ENCODE results near the gene SMTNL2. TPM values are rescaled to one million over a fixed set of nuclear protein-coding genes. Genes with fewer than 3 reads are reported as not detected.

Gene SMTNL2
- total RNA-seq, 4 donors from 2014 or later, result 1.5 TPM; not detected in 2

DNA sequence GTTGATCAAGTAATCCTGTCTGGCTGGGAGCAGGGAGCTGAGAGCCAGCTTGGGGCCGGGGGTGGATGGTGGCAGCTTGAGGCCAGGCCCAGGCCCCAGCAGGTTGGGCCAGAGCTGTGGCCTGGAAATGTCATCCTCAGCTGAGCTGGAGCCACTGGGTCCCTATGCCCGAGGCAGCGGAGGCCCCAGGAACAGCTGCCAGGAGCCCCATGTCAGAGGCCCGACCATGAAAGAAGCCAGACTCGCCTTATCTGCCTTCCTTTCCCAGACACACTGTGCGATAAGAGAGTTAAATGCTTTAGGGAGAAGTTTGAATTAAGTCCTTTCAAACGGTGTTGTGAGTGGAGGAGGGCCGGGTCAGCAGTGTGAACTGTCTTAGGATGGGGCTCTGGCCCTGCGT is 3.5 kb downstream of the SMTNL2 start:
- no peak for TF ChIP-seq CTCF (IDR thresholded peaks at IDR 0.05; ENCODE audit: low read depth)

DNA sequence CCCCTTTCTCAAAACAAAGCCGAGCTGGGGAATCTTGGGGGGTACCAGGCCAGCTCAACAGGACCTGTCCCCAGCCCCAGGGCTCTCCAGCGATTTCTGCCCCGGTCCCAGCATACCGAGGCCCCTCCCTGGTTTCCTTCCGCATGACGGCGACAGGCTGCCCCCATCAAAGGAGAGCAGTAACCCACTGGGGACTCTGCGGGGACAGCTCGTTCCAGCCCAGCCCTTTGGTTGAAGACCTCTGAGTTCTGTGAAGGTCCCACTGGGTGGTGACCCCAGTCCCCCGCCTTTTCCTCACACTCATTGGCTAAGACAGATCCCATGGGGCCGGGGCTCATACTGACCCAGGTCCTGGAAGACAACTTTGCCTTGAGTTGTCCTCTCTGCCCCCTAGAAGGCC is 4.1 kb downstream of the SMTNL2 start:
- no peak for TF ChIP-seq CTCF (IDR thresholded peaks at IDR 0.05; ENCODE audit: low read depth)

DNA sequence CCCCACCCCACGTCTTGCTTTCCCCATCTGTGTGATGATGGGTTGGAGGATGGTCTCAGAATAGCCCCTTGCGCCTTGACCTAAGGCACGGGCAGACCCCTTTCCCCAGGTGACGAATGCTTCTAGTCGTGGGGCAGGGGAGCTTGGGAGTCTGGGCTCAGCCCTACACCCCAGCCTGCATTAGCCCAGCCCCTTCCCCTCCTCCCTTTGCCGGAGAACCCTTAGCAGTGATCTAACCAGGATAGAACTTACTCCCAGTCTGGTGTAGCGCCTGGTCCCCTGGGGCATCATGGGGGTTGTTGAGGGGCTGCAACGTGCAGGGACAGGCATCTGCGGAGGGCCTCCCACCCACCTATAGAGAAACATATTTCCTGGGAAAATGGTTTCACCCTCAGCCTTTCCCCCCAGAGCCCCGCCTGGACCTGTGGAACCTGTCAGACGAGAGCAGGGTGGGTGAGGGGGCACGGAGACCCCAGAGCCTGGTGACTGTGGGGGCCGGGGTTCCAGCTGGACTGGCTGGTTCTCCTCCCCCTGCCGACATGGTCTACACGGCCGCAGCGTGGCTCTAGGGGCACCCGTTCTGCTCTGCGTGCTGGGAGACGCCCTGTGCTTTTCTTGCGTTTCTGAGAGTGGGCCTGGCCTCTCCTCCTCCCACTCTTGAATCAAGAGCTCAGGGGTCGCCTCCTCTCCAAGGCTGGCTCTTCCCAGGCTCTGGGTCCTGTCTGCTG is 4.7 kb downstream of the SMTNL2 start:
- no peak for TF ChIP-seq CTCF (IDR thresholded peaks at IDR 0.05; ENCODE audit: low read depth)

DNA sequence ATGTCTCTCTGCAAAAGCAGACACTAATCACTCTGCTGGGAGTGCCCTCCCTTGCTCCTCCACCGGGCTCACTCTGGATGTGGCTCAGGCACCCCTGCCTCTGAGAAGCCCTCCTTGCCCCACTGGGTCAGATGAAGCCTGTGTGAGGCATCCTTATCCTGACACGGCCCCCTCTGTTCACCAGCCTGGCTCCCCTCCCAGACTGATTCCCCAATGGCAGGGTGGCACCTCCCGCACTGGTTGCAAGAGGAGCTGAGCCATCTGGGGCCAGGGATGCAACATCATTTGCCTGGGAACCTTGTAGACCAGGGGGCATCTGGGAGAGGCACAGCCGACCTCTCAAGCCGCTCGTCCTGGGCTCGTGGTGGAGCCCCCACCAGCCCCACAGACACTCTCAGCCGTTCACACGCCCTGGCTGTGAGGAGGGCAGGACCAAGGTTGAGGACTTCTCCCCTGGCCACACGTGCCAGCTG is 6.7 kb downstream of the SMTNL2 start:
- no peak for TF ChIP-seq CTCF (IDR thresholded peaks at IDR 0.05; ENCODE audit: low read depth)

GRCh38 chr17:4591529-4591928 is 7.2 kb downstream of the SMTNL2 start:
- no peak for TF ChIP-seq CTCF (IDR thresholded peaks at IDR 0.05; ENCODE audit: low read depth)

- TF ChIP-seq CTCF (IDR thresholded peaks at IDR 0.05; ENCODE audit: low read depth), result no peak
Observed at GRCh38 chr17:4592240-4593005, 8.1 kb downstream of the SMTNL2 start.

GRCh38 chr17:4593021-4593421 is 8.7 kb downstream of the SMTNL2 start:
- no peak for TF ChIP-seq CTCF (IDR thresholded peaks at IDR 0.05; ENCODE audit: low read depth)
